Measurements from ENCODE around the gene USP9X.

GRCh38 chrX:41085512-41085877 lies 250 bp downstream of the USP9X start:
- TF ChIP-seq CTCF (IDR thresholded peaks at IDR 0.05; ENCODE audit: insufficient read depth, low read length, poor library complexity, severe bottlenecking) (no peak), EZH2phosphoT487 (conservative IDR thresholded peaks at IDR 0.05; ENCODE audit: low read length) (no peak)
